ENCODE results near the gene THSD7B. TPM values are rescaled to one million over a fixed set of nuclear protein-coding genes. Genes with fewer than 3 reads are reported as not detected.
"Not testable (repeated sequence)": the region's sequence is repeated elsewhere in the genome, so short reads cannot be mapped to it uniquely, and the experiment has no call there.

THSD7B gene
- total and polyA plus RNA-seq, 2 donors: 0.50 to 4.2 TPM

DNA sequence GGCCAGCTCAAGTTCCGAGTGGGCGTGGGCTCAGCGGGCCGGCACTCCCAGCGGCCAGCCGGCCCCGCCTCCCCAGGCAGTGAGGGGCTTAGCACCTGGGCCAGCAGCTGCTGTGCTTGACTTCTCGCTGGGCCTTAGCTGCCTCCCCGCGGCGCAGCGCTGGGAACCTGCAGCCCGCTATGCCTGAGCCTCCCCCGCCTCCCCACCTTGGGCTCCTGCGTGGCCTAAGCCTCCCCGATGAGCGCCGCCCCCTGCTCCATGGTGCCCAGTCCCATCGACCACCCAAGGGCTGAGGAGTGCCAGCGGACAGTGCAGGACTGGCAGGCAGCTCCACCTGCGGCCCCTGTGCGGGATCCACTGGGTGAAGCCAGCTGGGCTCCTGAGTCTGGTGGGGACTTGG, 6.8 kb upstream of the THSD7B start:
- not testable (repeated sequence) for H3K9me3 ChIP-seq (ENCODE audit: control insufficient read depth in 2 of 2, insufficient read depth in 1 of 2, low read length in 1 of 2); H3K27ac ChIP-seq (ENCODE audit: low read depth in 1 of 2, low read length in 1 of 2); H3K4me3 ChIP-seq (ENCODE audit: low read length in 2 of 2); H3K4me1 ChIP-seq (ENCODE audit: control insufficient read depth in 2 of 2, insufficient read depth in 2 of 2, low read length in 2 of 2); H3K36me3 ChIP-seq (ENCODE audit: control insufficient read depth in 2 of 2, insufficient read depth in 2 of 2, low read length in 1 of 2); DNase-seq (ENCODE audit: low read depth in 6 of 9, low spot score in 9 of 9); H3K27me3 ChIP-seq (ENCODE audit: control insufficient read depth in 2 of 2, insufficient read depth in 1 of 2, low read length in 1 of 2)
- WGBS: 97% methylated on average over 22 of the region's 22 CpGs

- peaks cover 0 to 5% of the 10 kb centered on the region in 2 donors for H3K4me1 ChIP-seq (ENCODE audit: control insufficient read depth in 2 of 2, insufficient read depth in 2 of 2, low read length in 2 of 2)
- H3K36me3 ChIP-seq (ENCODE audit: control insufficient read depth in 2 of 2, insufficient read depth in 2 of 2, low read length in 1 of 2): no peaks in the 10 kb centered on the region
- peak overlapping the region in 1 of 2 donors; percentile 12 for H3K4me3 ChIP-seq (ENCODE audit: low read length in 2 of 2)
- peaks cover 32 to 51% of the 10 kb centered on the region in 2 donors for H3K27me3 ChIP-seq (ENCODE audit: control insufficient read depth in 2 of 2, insufficient read depth in 1 of 2, low read length in 1 of 2)
- WGBS: 3% methylated on average over 47 of the region's 47 CpGs
- H3K9me3 ChIP-seq (ENCODE audit: control insufficient read depth in 2 of 2, insufficient read depth in 1 of 2, low read length in 1 of 2): no peaks in the 10 kb centered on the region
- DNase-seq (ENCODE audit: low read depth in 6 of 9, low spot score in 9 of 9): peak in 2 of 9 donors; percentile 6 to 32
- no peak overlapping the region for H3K27ac ChIP-seq (ENCODE audit: low read depth in 1 of 2, low read length in 1 of 2)
Observed at GRCh38 chr2:136764452-136765255, 691 bp upstream of the THSD7B start.

DNA sequence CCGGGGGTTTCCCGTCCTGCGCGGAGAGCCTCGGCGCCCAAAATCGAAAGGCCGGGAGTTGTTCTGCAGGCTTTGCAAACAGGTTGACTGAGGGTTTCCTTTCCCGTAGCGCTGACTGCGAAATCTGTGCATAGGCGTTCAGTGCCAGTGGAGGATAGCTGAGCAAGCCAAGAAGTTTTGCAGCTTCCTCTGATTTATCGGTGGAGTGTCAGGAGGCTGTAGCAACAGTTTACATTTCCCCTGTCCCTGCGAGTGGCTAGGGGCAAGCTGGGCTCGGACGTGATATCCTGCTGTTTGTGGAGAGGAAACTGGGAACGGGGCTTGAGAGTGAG, 694 bp downstream of the THSD7B start:
- Histone ChIP-seq H3K36me3 (ENCODE audit: control insufficient read depth in 2 of 2, insufficient read depth in 2 of 2, low read length in 1 of 2) (no peaks in the 10 kb centered on the region), H3K27me3 (ENCODE audit: control insufficient read depth in 2 of 2, insufficient read depth in 1 of 2, low read length in 1 of 2) (peaks cover 32 to 51% of the 10 kb centered on the region in 2 donors), H3K9me3 (ENCODE audit: control insufficient read depth in 2 of 2, insufficient read depth in 1 of 2, low read length in 1 of 2) (no peaks in the 10 kb centered on the region), H3K4me3 (ENCODE audit: low read length in 2 of 2) (peak overlapping the region; percentile 25 to 33), H3K27ac (ENCODE audit: low read depth in 1 of 2, low read length in 1 of 2) (no peak overlapping the region), H3K4me1 (ENCODE audit: control insufficient read depth in 2 of 2, insufficient read depth in 2 of 2, low read length in 2 of 2) (peaks cover 0 to 5% of the 10 kb centered on the region in 2 donors)
- WGBS: 3% methylated on average over 17 of the region's 17 CpGs
- DNase-seq (ENCODE audit: low read depth in 6 of 9, low spot score in 9 of 9): no peak

DNA sequence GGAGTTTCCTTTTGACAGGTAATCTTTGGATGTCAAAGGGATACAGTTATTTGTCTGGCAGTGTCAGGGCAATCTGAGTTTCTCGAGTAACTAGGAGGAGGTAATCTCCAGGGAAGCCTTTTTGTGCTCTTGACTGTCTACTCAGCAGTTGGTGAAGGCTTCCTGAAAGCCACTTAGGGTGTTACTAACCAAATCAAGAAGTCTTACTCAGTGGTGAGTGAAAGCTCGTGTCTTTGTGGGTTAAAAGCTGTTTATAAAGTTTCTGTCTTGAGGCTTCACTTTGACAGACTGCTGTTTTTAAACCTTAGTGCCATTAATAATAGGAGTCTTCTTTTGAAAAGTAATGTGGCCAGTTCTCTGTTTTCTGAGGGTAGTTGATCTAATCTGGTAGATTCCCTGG, 1.7 kb downstream of the THSD7B start:
- Histone ChIP-seq H3K27ac (ENCODE audit: low read depth in 1 of 2, low read length in 1 of 2) (no peak overlapping the region), H3K9me3 (ENCODE audit: control insufficient read depth in 2 of 2, insufficient read depth in 1 of 2, low read length in 1 of 2) (no peaks in the 10 kb centered on the region), H3K4me1 (ENCODE audit: control insufficient read depth in 2 of 2, insufficient read depth in 2 of 2, low read length in 2 of 2) (peaks cover 0 to 5% of the 10 kb centered on the region in 2 donors), H3K36me3 (ENCODE audit: control insufficient read depth in 2 of 2, insufficient read depth in 2 of 2, low read length in 1 of 2) (no peaks in the 10 kb centered on the region), H3K27me3 (ENCODE audit: control insufficient read depth in 2 of 2, insufficient read depth in 1 of 2, low read length in 1 of 2) (peaks cover 32 to 49% of the 10 kb centered on the region in 2 donors), H3K4me3 (ENCODE audit: low read length in 2 of 2) (no peak overlapping the region)
- DNase-seq (ENCODE audit: low read depth in 6 of 9, low spot score in 9 of 9): no peak
- WGBS: 27% methylated on average over 2 of the region's 2 CpGs

DNA sequence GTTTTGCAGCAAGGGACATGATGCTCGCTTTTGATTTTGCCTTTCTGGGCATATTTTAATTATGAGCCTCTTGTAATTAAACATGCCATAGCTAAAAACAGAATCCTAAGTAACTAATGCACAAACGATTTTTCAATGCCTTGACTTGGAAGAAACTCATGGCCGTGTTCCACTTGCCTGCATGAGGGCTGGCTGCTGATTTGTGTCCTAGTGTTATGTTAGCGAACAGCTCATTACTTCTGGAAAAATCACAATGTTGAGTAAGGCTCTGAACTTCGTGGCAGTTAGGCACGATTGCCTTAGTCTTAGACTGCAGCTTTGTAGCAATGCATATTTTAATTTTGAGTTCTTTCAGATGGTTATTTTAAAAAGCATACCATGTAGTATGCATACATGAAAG, 4.5 kb downstream of the THSD7B start:
- WGBS: 89% methylated on average over 6 of the region's 6 CpGs
- Histone ChIP-seq H3K36me3 (ENCODE audit: control insufficient read depth in 2 of 2, insufficient read depth in 2 of 2, low read length in 1 of 2) (no peaks in the 10 kb centered on the region), H3K27ac (ENCODE audit: low read depth in 1 of 2, low read length in 1 of 2) (no peak overlapping the region), H3K27me3 (ENCODE audit: control insufficient read depth in 2 of 2, insufficient read depth in 1 of 2, low read length in 1 of 2) (peaks cover 18 to 30% of the 10 kb centered on the region in 2 donors), H3K4me3 (ENCODE audit: low read length in 2 of 2) (no peak overlapping the region), H3K9me3 (ENCODE audit: control insufficient read depth in 2 of 2, insufficient read depth in 1 of 2, low read length in 1 of 2) (no peaks in the 10 kb centered on the region), H3K4me1 (ENCODE audit: control insufficient read depth in 2 of 2, insufficient read depth in 2 of 2, low read length in 2 of 2) (peaks cover 0 to 2% of the 10 kb centered on the region in 2 donors)
- DNase-seq (ENCODE audit: low read depth in 6 of 9, low spot score in 9 of 9): no peak

DNA sequence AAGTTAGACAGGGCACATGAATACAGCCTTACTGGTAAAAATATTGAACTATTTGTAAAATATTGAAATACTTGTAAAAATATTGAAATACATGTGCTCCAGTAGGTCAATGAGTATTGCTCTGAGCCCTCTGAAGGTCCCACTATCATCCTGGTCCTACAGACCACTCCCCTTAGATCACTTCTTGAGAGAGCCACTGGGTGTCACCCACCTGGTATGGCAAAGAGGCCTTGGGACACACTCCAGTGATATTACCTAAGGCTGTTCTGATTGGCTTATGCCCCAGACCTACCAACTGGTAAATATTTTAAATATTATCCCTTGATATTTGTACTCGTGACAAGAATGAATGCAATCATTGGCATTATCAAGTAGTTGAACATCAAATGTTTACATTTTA, 5.0 kb downstream of the THSD7B start:
- H3K4me3 ChIP-seq (ENCODE audit: low read length in 2 of 2): no peak overlapping the region
- no peaks in the 10 kb centered on the region for H3K36me3 ChIP-seq (ENCODE audit: control insufficient read depth in 2 of 2, insufficient read depth in 2 of 2, low read length in 1 of 2)
- peaks cover 0 to 2% of the 10 kb centered on the region in 2 donors for H3K4me1 ChIP-seq (ENCODE audit: control insufficient read depth in 2 of 2, insufficient read depth in 2 of 2, low read length in 2 of 2)
- no peak overlapping the region for H3K27ac ChIP-seq (ENCODE audit: low read depth in 1 of 2, low read length in 1 of 2)
- no peak for DNase-seq (ENCODE audit: low read depth in 6 of 9, low spot score in 9 of 9)
- no peaks in the 10 kb centered on the region for H3K9me3 ChIP-seq (ENCODE audit: control insufficient read depth in 2 of 2, insufficient read depth in 1 of 2, low read length in 1 of 2)
- WGBS: 96% methylated on average over 1 of the region's 1 CpG
- H3K27me3 ChIP-seq (ENCODE audit: control insufficient read depth in 2 of 2, insufficient read depth in 1 of 2, low read length in 1 of 2): peaks cover 13 to 25% of the 10 kb centered on the region in 2 donors

DNA sequence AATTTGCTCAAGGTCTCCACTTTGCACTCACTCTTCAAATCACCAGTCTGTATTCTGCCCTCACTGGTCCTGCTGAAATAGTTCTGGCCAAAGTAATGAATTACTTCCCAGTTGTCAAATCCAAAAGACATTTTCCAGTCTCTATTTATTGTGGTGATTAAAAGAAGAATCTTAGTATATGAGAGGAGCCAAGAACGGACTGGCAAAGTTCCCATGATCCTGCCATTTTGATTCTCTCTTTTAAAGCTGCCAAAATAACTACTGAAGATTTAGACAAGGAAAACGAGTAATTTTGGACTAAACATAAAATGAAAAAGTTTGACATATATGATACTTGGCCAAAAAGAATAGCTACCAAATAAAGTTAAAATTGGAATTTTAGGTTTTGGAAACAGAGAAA, 12.0 kb downstream of the THSD7B start:
- H3K9me3 ChIP-seq (ENCODE audit: control insufficient read depth in 2 of 2, insufficient read depth in 1 of 2, low read length in 1 of 2): no peaks in the 10 kb centered on the region
- no peak overlapping the region for H3K4me3 ChIP-seq (ENCODE audit: low read length in 2 of 2)
- H3K36me3 ChIP-seq (ENCODE audit: control insufficient read depth in 2 of 2, insufficient read depth in 2 of 2, low read length in 1 of 2): no peaks in the 10 kb centered on the region
- no peaks in the 10 kb centered on the region for H3K4me1 ChIP-seq (ENCODE audit: control insufficient read depth in 2 of 2, insufficient read depth in 2 of 2, low read length in 2 of 2)
- 82% methylated on average over 2 of the region's 2 CpGs for WGBS
- no peak for DNase-seq (ENCODE audit: low read depth in 6 of 9, low spot score in 9 of 9)
- H3K27ac ChIP-seq (ENCODE audit: low read depth in 1 of 2, low read length in 1 of 2): no peak overlapping the region
- no peaks in the 10 kb centered on the region for H3K27me3 ChIP-seq (ENCODE audit: control insufficient read depth in 2 of 2, insufficient read depth in 1 of 2, low read length in 1 of 2)

GRCh38 chr2:136783856-136784255, 18.5 kb downstream of the THSD7B start:
- H3K36me3 ChIP-seq (ENCODE audit: control insufficient read depth in 2 of 2, insufficient read depth in 2 of 2, low read length in 1 of 2): no peaks in the 10 kb centered on the region
- WGBS: 83% methylated on average over 4 of the region's 4 CpGs
- no peak for DNase-seq (ENCODE audit: low read depth in 6 of 9, low spot score in 9 of 9)
- no peak overlapping the region for H3K4me3 ChIP-seq (ENCODE audit: low read length in 2 of 2)
- H3K27ac ChIP-seq (ENCODE audit: low read depth in 1 of 2, low read length in 1 of 2): no peak overlapping the region
- H3K9me3 ChIP-seq (ENCODE audit: control insufficient read depth in 2 of 2, insufficient read depth in 1 of 2, low read length in 1 of 2): no peaks in the 10 kb centered on the region
- H3K27me3 ChIP-seq (ENCODE audit: control insufficient read depth in 2 of 2, insufficient read depth in 1 of 2, low read length in 1 of 2): no peaks in the 10 kb centered on the region
- H3K4me1 ChIP-seq (ENCODE audit: control insufficient read depth in 2 of 2, insufficient read depth in 2 of 2, low read length in 2 of 2): no peaks in the 10 kb centered on the region

GRCh38 chr2:136785215-136785614, 19.9 kb downstream of the THSD7B start:
- Histone ChIP-seq H3K4me1 (ENCODE audit: control insufficient read depth in 2 of 2, insufficient read depth in 2 of 2, low read length in 2 of 2) (no peaks in the 10 kb centered on the region), H3K9me3 (ENCODE audit: control insufficient read depth in 2 of 2, insufficient read depth in 1 of 2, low read length in 1 of 2) (no peaks in the 10 kb centered on the region), H3K4me3 (ENCODE audit: low read length in 2 of 2) (no peak overlapping the region), H3K36me3 (ENCODE audit: control insufficient read depth in 2 of 2, insufficient read depth in 2 of 2, low read length in 1 of 2) (no peaks in the 10 kb centered on the region), H3K27ac (ENCODE audit: low read depth in 1 of 2, low read length in 1 of 2) (no peak overlapping the region), H3K27me3 (ENCODE audit: control insufficient read depth in 2 of 2, insufficient read depth in 1 of 2, low read length in 1 of 2) (no peaks in the 10 kb centered on the region)
- 96% methylated on average over 3 of the region's 3 CpGs for WGBS
- DNase-seq (ENCODE audit: low read depth in 6 of 9, low spot score in 9 of 9): no peak

Measured in thymus (tissue), 11 donors.